Measurements from ENCODE around the gene TNIK.
A peak's percentile ranks its signal among the peaks of the same experiment; 100 is the strongest.

TNIK gene

GRCh38 chr3:171088964-171089754, 371.0 kb downstream of the TNIK start:
- DNase-seq (ENCODE audit: extremely low read depth, low read depth): peak; percentile 49
- no peak for TF ChIP-seq CTCF (IDR thresholded peaks at IDR 0.05; ENCODE audit: low read depth, low read length)

- no peak for TF ChIP-seq CTCF (IDR thresholded peaks at IDR 0.05; ENCODE audit: low read depth, low read length)
- no peak for DNase-seq (ENCODE audit: extremely low read depth, low read depth)
These were observed 371.7 kb downstream of the TNIK start for GRCh38 chr3:171088496-171088895.

- no peak for DNase-seq (ENCODE audit: extremely low read depth, low read depth)
- TF ChIP-seq CTCF (IDR thresholded peaks at IDR 0.05; ENCODE audit: low read depth, low read length): no peak
These were observed 373.3 kb downstream of the TNIK start for GRCh38 chr3:171086914-171087313.

GRCh38 chr3:171077261-171077660, 382.9 kb downstream of the TNIK start:
- TF ChIP-seq CTCF (IDR thresholded peaks at IDR 0.05; ENCODE audit: low read depth, low read length): no peak
- DNase-seq (ENCODE audit: extremely low read depth, low read depth): no peak

GRCh38 chr3:171072432-171072831, 387.8 kb downstream of the TNIK start:
- DNase-seq (ENCODE audit: extremely low read depth, low read depth): no peak
- TF ChIP-seq CTCF (IDR thresholded peaks at IDR 0.05; ENCODE audit: low read depth, low read length): no peak

GRCh38 chr3:171068658-171069057, 391.5 kb downstream of the TNIK start:
- no peak for DNase-seq (ENCODE audit: extremely low read depth, low read depth)
- no peak for TF ChIP-seq CTCF (IDR thresholded peaks at IDR 0.05; ENCODE audit: low read depth, low read length)

GRCh38 chr3:171066206-171066605, 394.0 kb downstream of the TNIK start:
- DNase-seq (ENCODE audit: extremely low read depth, low read depth): no peak

More at GRCh38 chr3:171066206-171066605, 394.0 kb downstream of the TNIK start:
- no peak for TF ChIP-seq CTCF (IDR thresholded peaks at IDR 0.05; ENCODE audit: low read depth, low read length)

Data from AG09319 (cell line).